HEK293T (cell line): ENCODE data around the gene EMX1.

Experiments
- FOXK2 ChIP-seq: fragments of 450-650 bp; IDR thresholded peaks from 2 replicates; pipeline ENCODE4 v1.6.1; 2016; ENCODE audit warnings: mild to moderate bottlenecking
- FOXM1 ChIP-seq: fragments of 450-650 bp; IDR thresholded peaks from 2 replicates; pipeline ENCODE4 v1.6.1; 2017; ENCODE audit warnings: mild to moderate bottlenecking, borderline replicate concordance
- HDGF ChIP-seq: fragments of 450-650 bp; IDR thresholded peaks from 2 replicates; pipeline ENCODE4 v1.6.1; 2017; ENCODE audit warnings: antibody characterized with exemption, borderline replicate concordance
- SP1 ChIP-seq: fragments of 450-650 bp; IDR thresholded peaks from 2 replicates; pipeline ENCODE4 v1.6.1; 2017

GRCh38 chr2:72983500-72984161, 66.3 kb downstream of the EMX1 start:
- TF ChIP-seq HDGF (no peak), FOXK2 (no peak), FOXM1 (no peak), SP1 (no peak)
